Ramos (cell line): ENCODE results near the gene QRICH1.

Experiments
- in situ Hi-C: fragments of 300-500 bp; cut with MboI; formaldehyde crosslinking; loops from one replicate; pipeline ENCODE4 v1.14.3; 2022; ENCODE audit warnings: low sequenced_read_pairs; ENCODE audit not compliant: unreplicated experiment

Gene QRICH1

GRCh38 chr3:49093853-49094767, at the start of gene QRICH1:
Gene QRICH1 (minus strand): TSS chr3:49094071. CDS start chr3:49077017, 17,054 bp downstream.
- in situ Hi-C loops: no loop called here

GRCh38 chr3:49140080-49140479, 46.2 kb upstream of the QRICH1 start:
- in situ Hi-C loops: no loop called here

GRCh38 chr3:49135499-49135898, 41.6 kb upstream of the QRICH1 start:
- in situ Hi-C loops: no loop called here

GRCh38 chr3:49134471-49135265, 40.8 kb upstream of the QRICH1 start:
- in situ Hi-C loops: no loop called here

GRCh38 chr3:49133226-49133951, 39.5 kb upstream of the QRICH1 start:
- in situ Hi-C loops: no loop called here

GRCh38 chr3:49132437-49133225, 38.8 kb upstream of the QRICH1 start, which contains the start of gene LAMB2:
Gene LAMB2 (minus strand): TSS chr3:49133050. CDS start chr3:49132867, 183 bp downstream.
- in situ Hi-C loops: no loop called here

GRCh38 chr3:49132073-49132436, 38.2 kb upstream of the QRICH1 start:
- in situ Hi-C loops: no loop called here

- in situ Hi-C loops: no loop called here
Observed at GRCh38 chr3:49131576-49131975, 37.7 kb upstream of the QRICH1 start.

GRCh38 chr3:49131040-49131439, 37.2 kb upstream of the QRICH1 start:
- in situ Hi-C loops: no loop called here

GRCh38 chr3:49124991-49125670, 31.3 kb upstream of the QRICH1 start:
- in situ Hi-C loops: no loop called here

GRCh38 chr3:49124203-49124602, 30.3 kb upstream of the QRICH1 start:
- in situ Hi-C loops: no loop called here

GRCh38 chr3:49123687-49124086, 29.8 kb upstream of the QRICH1 start:
- in situ Hi-C loops: no loop called here

- in situ Hi-C loops: no loop called here
Observed at GRCh38 chr3:49122886-49123545, 29.1 kb upstream of the QRICH1 start.

GRCh38 chr3:49122451-49122850, 28.6 kb upstream of the QRICH1 start:
- in situ Hi-C loops: no loop called here

GRCh38 chr3:49122022-49122421, 28.2 kb upstream of the QRICH1 start:
- in situ Hi-C loops: no loop called here

GRCh38 chr3:49121132-49121736, 27.4 kb upstream of the QRICH1 start:
- in situ Hi-C loops: no loop called here

- in situ Hi-C loops: no loop called here
Observed at GRCh38 chr3:49120438-49121131, 26.7 kb upstream of the QRICH1 start, which contains the start of gene USP19. Gene USP19 (minus strand): TSS chr3:49120823. CDS start chr3:49119145, 1,678 bp downstream.

GRCh38 chr3:49120096-49120437, 26.2 kb upstream of the QRICH1 start:
- in situ Hi-C loops: no loop called here
